ENCODE data around the gene EEF1A2. TPM values are rescaled to one million over a fixed set of nuclear protein-coding genes. Genes with fewer than 3 reads are reported as not detected.

EEF1A2 gene
- total and polyA plus RNA-seq, 2 donors (not counting 3 experiments of a cell fraction or from before 2014, with no cell fraction given), result 2.7 to 3.4 TPM

- DNase-seq (ENCODE audit: low read depth, low spot score) (no peak), FAIRE-seq (no peak)
- H3K27me3 ChIP-seq (ENCODE audit: control insufficient read depth in 2 of 2, insufficient read depth in 2 of 2, low read length in 2 of 2), result no peaks in the 10 kb centered on the region
- intact Hi-C loops (cut with micrococcal nuclease), result no loop called here
- no peak overlapping the region for H3K4me2 ChIP-seq (ENCODE audit: insufficient read depth, low read length)
- no TSS peak for BruUV-seq (replicated peaks)
- no peaks in the 10 kb centered on the region for H3K36me3 ChIP-seq (ENCODE audit: control insufficient read depth in 2 of 2, extremely low read depth in 1 of 2, insufficient read depth in 2 of 2, low read length in 2 of 2)
- no peaks in the 10 kb centered on the region for H3K79me2 ChIP-seq (ENCODE audit: control insufficient read depth, insufficient read depth, low read length)
- H3K9ac ChIP-seq (replicated peaks; ENCODE audit: extremely low read depth, insufficient read depth, low read length), result no peak overlapping the region
- no peaks in the 10 kb centered on the region for H3K9me1 ChIP-seq (replicated peaks; ENCODE audit: control insufficient read depth, extremely low read depth, insufficient read depth, low read length)
- dilution Hi-C loops (cut with MboI; ENCODE audit: extremely low pct_ligation_motif_present, low sequenced_read_pairs), result no loop called here
- no peaks in the 10 kb centered on the region for H4K20me1 ChIP-seq (replicated peaks; ENCODE audit: control insufficient read depth, extremely low read depth, insufficient read depth, low read length)
- no peak for TF ChIP-seq JUN (IDR thresholded peaks at IDR 0.05; ENCODE audit: borderline replicate concordance, insufficient read depth, insufficient read length, low read depth)
- TF ChIP-seq EZH2 (IDR thresholded peaks at IDR 0.05; ENCODE audit: borderline replicate concordance, low read depth, low read length, severe bottlenecking), result no peak
- TF ChIP-seq CTCF (IDR thresholded peaks at IDR 0.05; ENCODE audit: extremely low read depth in 1 of 2, insufficient read depth in 1 of 2, low read depth in 1 of 2, low read length in 2 of 2), result no peak
- no peak for TF ChIP-seq POLR2A (IDR thresholded peaks at IDR 0.05; ENCODE audit: low read depth, low read length)
- no peak for TF ChIP-seq GATA2 (IDR thresholded peaks at IDR 0.05; ENCODE audit: insufficient read depth, insufficient read length, low read depth, low read length)
- no peak for TF ChIP-seq FOS (IDR thresholded peaks at IDR 0.05; ENCODE audit: borderline replicate concordance, insufficient read depth, low read length)
- TF ChIP-seq, protein P1, sequence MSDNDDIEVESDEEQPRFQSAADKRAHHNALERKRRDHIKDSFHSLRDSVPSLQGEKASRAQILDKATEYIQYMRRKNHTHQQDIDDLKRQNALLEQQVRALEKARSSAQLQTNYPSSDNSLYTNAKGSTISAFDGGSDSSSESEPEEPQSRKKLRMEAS (IDR thresholded peaks at IDR 0.05; ENCODE audit: insufficient read depth, insufficient read length), result no peak
- TF ChIP-seq POLR2AphosphoS5 (IDR thresholded peaks at IDR 0.05; ENCODE audit: insufficient read depth, low read depth, low read length), result no peak
- no peak for TF ChIP-seq MYC (IDR thresholded peaks at IDR 0.05; ENCODE audit: low read depth, low read length)
- H2AFZ ChIP-seq (ENCODE audit: low read depth, low read length), result no peak overlapping the region
- ChIA-PET CTCF (interaction anchor here (1.1 kb wide), 1 partner anchor 217 kb away, joined by 3 read pairs; no protein-coding TSS in a partner anchor), POLR2A (no interaction called here)
- H3K9me3 ChIP-seq (replicated peaks; ENCODE audit: control insufficient read depth, insufficient read depth, low read length), result no peaks in the 10 kb centered on the region
- H3K4me3 ChIP-seq (replicated peaks in 1 of 3; ENCODE audit: insufficient read depth in 1 of 3, low read depth in 1 of 3, low read length in 3 of 3), result no peak overlapping the region
- H3K27ac ChIP-seq (ENCODE audit: insufficient read depth, low read depth, low read length), result no peak overlapping the region
- no peaks in the 10 kb centered on the region for H3K4me1 ChIP-seq (ENCODE audit: control insufficient read depth, extremely low read depth, insufficient read depth, low read length)
These were observed 58.4 kb downstream of the EEF1A2 start for GRCh38 chr20:63440366-63440955.

All from endothelial cell of umbilical vein (primary cell).